Astrocyte (in vitro differentiated cells and primary cell): ENCODE data around the gene ACOT6. TPM values are rescaled to one million over a fixed set of nuclear protein-coding genes. Genes with fewer than 3 reads are reported as not detected.

Experiments used
- DNase-seq: peaks from one replicate; pipeline ENCODE4 v3.0.0-alpha.2; 2010; ENCODE audit warnings: low read depth
- FAIRE-seq: peaks from 2 replicates; lab custom pipeline; 2011; peaks lifted over from hg19 to GRCh38; lab: Jason Lieb, UNC
- H2AFZ ChIP-seq: 2 replicates; pipeline ENCODE4 v1.6.0; 2012; ENCODE audit warnings: low read depth, low read length, inconsistent platforms
- H3K27ac ChIP-seq: 2 replicates; pipeline ENCODE4 v1.5.1; 2011; ENCODE audit warnings: low read depth, low read length, inconsistent platforms
- H3K27me3 ChIP-seq: 2 replicates; pipeline ENCODE4 v1.6.0; 2011; ENCODE audit warnings: low read length, inconsistent platforms; ENCODE audit not compliant: insufficient read depth
- H3K36me3 ChIP-seq: 2 replicates; pipeline ENCODE4 v1.5.1; 2011; ENCODE audit warnings: low read length, inconsistent platforms; ENCODE audit not compliant: insufficient read depth
- H3K4me1 ChIP-seq: 2 replicates; pipeline ENCODE4 v1.5.1; 2011; ENCODE audit warnings: low read length, inconsistent platforms; ENCODE audit not compliant: insufficient read depth
- H3K4me2 ChIP-seq: 2 replicates; pipeline ENCODE4 v1.6.0; 2012; ENCODE audit warnings: low read length, inconsistent platforms
- H3K4me3 ChIP-seq: 2 replicates; pipeline ENCODE4 v1.5.1; 2011; ENCODE audit warnings: low read depth, mild to moderate bottlenecking, low read length, inconsistent platforms; ENCODE audit not compliant: insufficient read depth
- H3K79me2 ChIP-seq: 2 replicates; pipeline ENCODE4 v1.6.0; 2012; ENCODE audit warnings: mild to moderate bottlenecking, low read length, inconsistent platforms; ENCODE audit not compliant: insufficient read depth
- H3K9ac ChIP-seq: 2 replicates; pipeline ENCODE4 v1.6.0; 2012; ENCODE audit warnings: mild to moderate bottlenecking, low read length, inconsistent platforms
- H3K9me3 ChIP-seq: 2 replicates; pipeline ENCODE4 v1.5.1; 2012; ENCODE audit warnings: low read depth, mild to moderate bottlenecking, low read length, inconsistent platforms; ENCODE audit not compliant: insufficient read depth
- H4K20me1 ChIP-seq: 2 replicates; pipeline ENCODE4 v1.6.0; 2012; ENCODE audit warnings: low read length, inconsistent platforms; ENCODE audit not compliant: insufficient read depth
- H3K27ac Mint-ChIP-seq: one replicate; pipeline ENCODE4 v1.8.0; 2021; ENCODE audit warnings: mild to moderate bottlenecking, mixed read lengths; ENCODE audit not compliant: unreplicated experiment
- H3K27me3 Mint-ChIP-seq: one replicate; pipeline ENCODE4 v1.8.0; 2021; ENCODE audit warnings: low read depth, mixed read lengths; ENCODE audit not compliant: unreplicated experiment
- H3K36me3 Mint-ChIP-seq: one replicate; pipeline ENCODE4 v1.8.0; 2021; ENCODE audit warnings: low read depth, mixed read lengths; ENCODE audit not compliant: unreplicated experiment
- H3K4me1 Mint-ChIP-seq: one replicate; pipeline ENCODE4 v1.8.0; 2021; ENCODE audit warnings: low read depth, mixed read lengths; ENCODE audit not compliant: unreplicated experiment
- H3K4me3 Mint-ChIP-seq: one replicate; pipeline ENCODE4 v1.8.0; 2021; ENCODE audit warnings: mild to moderate bottlenecking, moderate library complexity, mixed read lengths; ENCODE audit not compliant: unreplicated experiment
- H3K9me3 Mint-ChIP-seq: one replicate; pipeline ENCODE4 v1.8.0; 2021; ENCODE audit warnings: mild to moderate bottlenecking, mixed read lengths; ENCODE audit not compliant: unreplicated experiment
- EZH2 ChIP-seq: IDR thresholded peaks from 2 replicates; pipeline ENCODE4 v1.6.1; 2012; ENCODE audit warnings: mild to moderate bottlenecking, low read length, inconsistent platforms; ENCODE audit not compliant: insufficient read depth
- total RNA-seq: library from RNA; stranded (reverse); gene quantifications from 2 replicates; pipeline ENCODE4 v1.2.1, GENCODE V29; 2021
- TF ChIP-seq, protein P1 (sequence below): IDR thresholded peaks from 2 replicates; pipeline ENCODE4 v1.5.1; 2011; ENCODE audit warnings: low read depth, mild to moderate bottlenecking, inconsistent platforms, low read length, moderate library complexity; ENCODE audit not compliant: insufficient read depth

The ACOT6 gene
- total RNA-seq, 1 donor from 2014 or later: not detected

DNA sequence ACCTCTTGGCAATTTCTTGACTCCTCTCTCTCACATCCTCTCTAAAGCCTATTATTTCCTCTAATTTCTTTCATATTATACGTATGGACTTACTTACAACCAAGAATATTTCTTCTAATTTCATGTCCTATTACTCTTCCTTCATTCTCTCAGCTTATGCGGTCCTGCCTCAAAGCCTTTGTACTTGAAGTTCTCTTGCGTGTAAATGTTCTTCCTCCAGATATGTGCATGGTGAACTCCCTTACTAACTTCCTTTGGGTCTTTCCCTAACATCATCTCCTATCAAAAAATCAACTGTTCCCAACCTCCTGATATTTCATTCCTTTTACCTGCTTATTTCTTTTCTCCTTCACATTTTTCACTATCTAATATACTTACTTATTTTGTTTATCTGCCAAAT lies 55.5 kb downstream of the ACOT6 start:
- no peaks in the 10 kb centered on the region for H3K79me2 ChIP-seq
- H3K4me3 ChIP-seq: no peak overlapping the region
- H3K36me3 ChIP-seq: peaks cover 6% of the 10 kb centered on the region
- H3K27ac Mint-ChIP-seq: no peak overlapping the region
- no peak overlapping the region for H3K9ac ChIP-seq
- H3K4me1 ChIP-seq: peaks cover 4% of the 10 kb centered on the region
- no peak overlapping the region for H2AFZ ChIP-seq
- no peak overlapping the region for H3K27ac ChIP-seq
- FAIRE-seq: no peak
- H3K4me2 ChIP-seq: no peak overlapping the region
- no peaks in the 10 kb centered on the region for H3K27me3 Mint-ChIP-seq
- no peaks in the 10 kb centered on the region for H3K27me3 ChIP-seq
- TF ChIP-seq EZH2: no peak
- TF ChIP-seq, protein P1, sequence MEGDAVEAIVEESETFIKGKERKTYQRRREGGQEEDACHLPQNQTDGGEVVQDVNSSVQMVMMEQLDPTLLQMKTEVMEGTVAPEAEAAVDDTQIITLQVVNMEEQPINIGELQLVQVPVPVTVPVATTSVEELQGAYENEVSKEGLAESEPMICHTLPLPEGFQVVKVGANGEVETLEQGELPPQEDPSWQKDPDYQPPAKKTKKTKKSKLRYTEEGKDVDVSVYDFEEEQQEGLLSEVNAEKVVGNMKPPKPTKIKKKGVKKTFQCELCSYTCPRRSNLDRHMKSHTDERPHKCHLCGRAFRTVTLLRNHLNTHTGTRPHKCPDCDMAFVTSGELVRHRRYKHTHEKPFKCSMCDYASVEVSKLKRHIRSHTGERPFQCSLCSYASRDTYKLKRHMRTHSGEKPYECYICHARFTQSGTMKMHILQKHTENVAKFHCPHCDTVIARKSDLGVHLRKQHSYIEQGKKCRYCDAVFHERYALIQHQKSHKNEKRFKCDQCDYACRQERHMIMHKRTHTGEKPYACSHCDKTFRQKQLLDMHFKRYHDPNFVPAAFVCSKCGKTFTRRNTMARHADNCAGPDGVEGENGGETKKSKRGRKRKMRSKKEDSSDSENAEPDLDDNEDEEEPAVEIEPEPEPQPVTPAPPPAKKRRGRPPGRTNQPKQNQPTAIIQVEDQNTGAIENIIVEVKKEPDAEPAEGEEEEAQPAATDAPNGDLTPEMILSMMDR: no peak
- H4K20me1 ChIP-seq: no peaks in the 10 kb centered on the region
- peaks cover 10% of the 10 kb centered on the region for H3K4me1 Mint-ChIP-seq
- H3K4me3 Mint-ChIP-seq: no peak overlapping the region
- DNase-seq: no peak
- H3K9me3 ChIP-seq: no peaks in the 10 kb centered on the region
- H3K36me3 Mint-ChIP-seq: no peaks in the 10 kb centered on the region
- no peaks in the 10 kb centered on the region for H3K9me3 Mint-ChIP-seq

Other genes starting within 250 kb of the ACOT6 start
- gene NUMB, start 154.0 kb upstream of the ACOT6 start, total RNA-seq: 89.2 and 93.9 TPM in 2 replicates
- gene RIOX1, start 121.6 kb upstream of the ACOT6 start, total RNA-seq: 11.3 and 12.5 TPM in 2 replicates
- 2.1 and 2.5 TPM in 2 replicates for gene ACOT1, start 75.4 kb upstream of the ACOT6 start, total RNA-seq
- gene HEATR4, start 53.6 kb upstream of the ACOT6 start, total RNA-seq: not detected in 2 replicates
- gene ACOT2, start 43.3 kb upstream of the ACOT6 start, total RNA-seq: 15.7 and 17.8 TPM in 2 replicates
- 0.14 TPM in 1 of 2 replicates, not detected in the other for gene ACOT4, start 20.6 kb upstream of the ACOT6 start, total RNA-seq
- gene DNAL1, start 32.5 kb downstream of the ACOT6 start, total RNA-seq: 24.9 and 27.4 TPM in 2 replicates
- 67.4 and 74.3 TPM in 2 replicates for gene PNMA1, start 101.9 kb downstream of the ACOT6 start, total RNA-seq
- gene PTGR2, start 239.3 kb downstream of the ACOT6 start, total RNA-seq: 5.8 and 7.0 TPM in 2 replicates